ENCODE data around the gene MYO1D.

Gene MYO1D

GRCh38 chr17:32584792-32585191 lies 292.1 kb downstream of the MYO1D start:
- no peak for TF ChIP-seq CTCF (IDR thresholded peaks at IDR 0.05; ENCODE audit: low read depth, low read length)
- no peak overlapping the region for H3K4me3 ChIP-seq (replicated peaks in 1 of 2; ENCODE audit: low read depth in 2 of 2, low read length in 2 of 2)
- DNase-seq (ENCODE audit: low read depth in 2 of 2): no peak

GRCh38 chr17:32583053-32583452 lies 293.9 kb downstream of the MYO1D start:
- no peak for TF ChIP-seq CTCF (IDR thresholded peaks at IDR 0.05; ENCODE audit: low read depth, low read length)
- DNase-seq (ENCODE audit: low read depth in 2 of 2): no peak
- no peak overlapping the region for H3K4me3 ChIP-seq (replicated peaks in 1 of 2; ENCODE audit: low read depth in 2 of 2, low read length in 2 of 2)

GRCh38 chr17:32575852-32576251 lies 301.1 kb downstream of the MYO1D start:
- H3K4me3 ChIP-seq (replicated peaks in 1 of 2; ENCODE audit: low read depth in 2 of 2, low read length in 2 of 2): no peak overlapping the region
- no peak for TF ChIP-seq CTCF (IDR thresholded peaks at IDR 0.05; ENCODE audit: low read depth, low read length)
- no peak for DNase-seq (ENCODE audit: low read depth in 2 of 2)

- no peak for TF ChIP-seq CTCF (IDR thresholded peaks at IDR 0.05; ENCODE audit: low read depth, low read length)
- H3K4me3 ChIP-seq (replicated peaks in 1 of 2; ENCODE audit: low read depth in 2 of 2, low read length in 2 of 2): no peak overlapping the region
- DNase-seq (ENCODE audit: low read depth in 2 of 2): no peak
These were observed 306.9 kb downstream of the MYO1D start for GRCh38 chr17:32570081-32570396.

GRCh38 chr17:32569171-32570080 lies 307.5 kb downstream of the MYO1D start:
- peak in 1 of 2 donors; percentile 55 for DNase-seq (ENCODE audit: low read depth in 2 of 2)
- TF ChIP-seq CTCF (IDR thresholded peaks at IDR 0.05; ENCODE audit: low read depth, low read length): no peak
- no peak overlapping the region for H3K4me3 ChIP-seq (replicated peaks in 1 of 2; ENCODE audit: low read depth in 2 of 2, low read length in 2 of 2)

GRCh38 chr17:32568705-32569104 lies 308.2 kb downstream of the MYO1D start:
- H3K4me3 ChIP-seq (replicated peaks in 1 of 2; ENCODE audit: low read depth in 2 of 2, low read length in 2 of 2): no peak overlapping the region
- DNase-seq (ENCODE audit: low read depth in 2 of 2): no peak
- no peak for TF ChIP-seq CTCF (IDR thresholded peaks at IDR 0.05; ENCODE audit: low read depth, low read length)

GRCh38 chr17:32567511-32567910 lies 309.4 kb downstream of the MYO1D start:
- DNase-seq (ENCODE audit: low read depth in 2 of 2): no peak
- no peak for TF ChIP-seq CTCF (IDR thresholded peaks at IDR 0.05; ENCODE audit: low read depth, low read length)
- no peak overlapping the region for H3K4me3 ChIP-seq (replicated peaks in 1 of 2; ENCODE audit: low read depth in 2 of 2, low read length in 2 of 2)
